GM18505 (cell line): ENCODE results near the gene ETV7.

ENCODE experiments used
- ATAC-seq: cut with Tn5 transposase; IDR thresholded peaks from one replicate; pipeline ENCODE4 v1.9.1; 2021; ENCODE audit not compliant: unreplicated experiment
- POLR2A ChIP-seq: IDR thresholded peaks from 4 replicates; pipeline ENCODE4 v1.6.1; 2011; ENCODE audit warnings: borderline replicate concordance; ENCODE audit not compliant: insufficient read depth, insufficient read length; ENCODE audit errors: extremely low read depth

Gene ETV7

DNA sequence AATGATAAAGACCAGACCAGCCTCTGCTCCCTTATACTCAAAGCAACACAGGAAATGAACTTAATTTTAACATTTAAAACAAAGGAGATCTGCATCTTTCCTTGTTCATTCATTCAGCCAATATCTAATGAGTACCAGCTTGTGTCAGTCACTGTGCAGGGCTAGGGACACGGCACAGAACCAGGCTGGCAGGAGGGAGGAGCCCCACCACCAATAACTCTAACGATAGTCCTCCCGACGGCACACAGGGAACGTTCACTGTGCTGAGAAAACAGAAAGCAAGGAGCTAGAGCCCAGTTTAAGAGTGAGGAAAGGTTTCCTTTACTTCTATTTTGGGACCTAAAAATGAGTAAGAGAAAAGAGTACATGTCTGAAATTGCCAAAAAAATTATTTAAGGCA lies 9.9 kb downstream of the ETV7 start:
- ATAC-seq: no peak

DNA sequence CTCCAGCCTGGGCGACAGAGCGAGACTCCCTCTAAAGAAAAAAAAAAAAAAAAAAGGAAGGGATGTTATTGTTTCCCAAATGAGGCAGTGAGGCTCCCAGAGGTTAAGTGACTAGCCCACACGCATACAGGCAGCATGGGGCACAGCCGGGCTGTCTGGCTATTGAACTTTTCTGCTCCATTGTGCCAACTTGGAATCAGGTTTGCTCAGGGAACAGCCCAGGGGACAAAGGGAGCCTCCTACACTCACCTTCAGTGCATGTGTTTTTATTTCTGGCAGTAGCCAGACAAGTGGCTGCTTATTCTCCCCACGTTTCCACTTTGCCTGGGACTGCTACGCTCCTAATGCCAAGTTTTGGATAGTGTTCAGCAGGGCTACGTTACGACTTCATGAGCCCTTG lies 10.7 kb downstream of the ETV7 start:
- ATAC-seq: no peak
- no peak for TF ChIP-seq POLR2A

More for the DNA sequence above, 9.9 kb downstream of the ETV7 start:
- no peak for TF ChIP-seq POLR2A

DNA sequence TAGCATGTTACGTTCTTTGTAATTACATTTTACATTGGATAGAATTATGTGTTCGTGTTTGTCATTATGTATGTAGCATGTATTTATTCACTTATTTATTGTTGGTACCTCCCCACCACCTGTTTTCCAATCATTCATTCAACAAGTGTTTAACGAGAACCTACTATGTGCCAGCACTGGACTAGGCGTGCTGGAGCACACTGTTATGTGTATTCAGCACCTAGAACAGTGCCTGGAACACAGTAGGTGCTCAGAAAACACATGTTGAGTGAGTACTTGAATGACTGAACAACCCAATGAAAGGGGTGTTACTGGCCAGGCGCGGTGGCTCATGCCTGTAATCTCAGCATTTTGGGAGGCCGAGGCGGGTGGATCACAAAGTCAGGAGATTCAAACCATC lies 11.3 kb downstream of the ETV7 start:
- no peak for TF ChIP-seq POLR2A
- no peak for ATAC-seq

DNA sequence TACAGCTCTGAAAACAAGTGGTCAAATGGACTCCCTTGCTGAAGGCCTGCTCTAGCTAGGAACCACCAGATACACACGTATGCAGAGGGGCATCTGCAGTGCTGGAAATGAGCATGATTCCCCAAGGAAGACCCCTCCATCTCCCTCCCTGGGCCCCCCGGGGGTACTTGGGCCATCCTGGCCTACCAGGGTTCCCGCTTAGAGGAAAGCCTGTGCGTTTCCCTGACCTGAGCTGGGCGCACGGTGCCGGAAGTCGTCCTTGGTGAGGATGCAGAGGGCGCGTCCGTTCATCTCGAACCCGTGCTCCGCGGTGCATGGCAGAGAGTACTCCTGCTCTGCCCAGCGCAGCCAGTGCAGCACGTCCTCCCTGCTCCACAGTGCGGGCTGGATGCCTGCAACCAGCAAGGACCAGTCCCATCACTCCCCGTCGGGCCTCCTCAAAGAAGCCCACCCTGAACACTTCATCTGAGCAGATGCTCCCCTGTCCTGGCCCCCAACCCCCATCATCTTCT lies 11.8 kb downstream of the ETV7 start:
- TF ChIP-seq POLR2A: no peak
- ATAC-seq: no peak

DNA sequence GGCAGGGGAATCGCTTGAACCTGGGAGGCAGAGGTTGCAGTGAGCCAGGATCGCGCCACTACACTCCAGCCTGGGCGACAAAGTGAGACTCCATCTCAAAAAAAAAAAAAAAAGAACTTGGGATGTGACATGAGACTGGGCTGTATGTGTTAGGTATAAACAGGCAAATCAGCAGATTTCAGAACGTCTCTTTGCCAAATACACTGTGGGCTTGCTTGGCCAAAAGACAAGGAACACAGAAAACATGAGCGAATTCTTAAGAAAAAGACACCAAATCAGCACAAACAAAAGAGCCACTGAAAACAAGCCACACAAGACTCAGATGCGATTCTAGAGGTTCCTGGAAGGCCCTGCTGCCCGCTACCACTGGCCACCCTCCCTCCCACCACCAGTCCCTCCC lies 12.5 kb downstream of the ETV7 start:
- ATAC-seq: no peak
- no peak for TF ChIP-seq POLR2A

DNA sequence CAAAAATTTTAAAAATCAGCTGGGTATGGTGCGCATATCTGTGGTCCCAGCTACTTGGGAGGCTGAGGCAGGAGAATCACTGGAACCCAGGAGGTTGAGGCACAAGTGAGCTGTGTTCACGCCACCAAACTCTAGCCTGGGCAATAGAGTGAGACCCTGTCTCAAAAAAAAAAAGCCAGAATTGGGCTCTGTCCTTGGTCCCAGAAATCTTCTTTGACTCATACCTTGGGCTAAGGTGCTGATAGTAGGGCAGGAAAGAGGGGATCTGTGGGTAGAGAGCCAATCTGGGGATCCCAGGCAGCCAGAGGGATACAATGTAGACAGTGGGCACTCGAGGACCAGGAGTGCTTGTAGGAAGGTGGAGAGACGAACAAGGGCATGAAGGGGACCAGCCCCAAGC lies 13.3 kb downstream of the ETV7 start:
- ATAC-seq: no peak
- no peak for TF ChIP-seq POLR2A

DNA sequence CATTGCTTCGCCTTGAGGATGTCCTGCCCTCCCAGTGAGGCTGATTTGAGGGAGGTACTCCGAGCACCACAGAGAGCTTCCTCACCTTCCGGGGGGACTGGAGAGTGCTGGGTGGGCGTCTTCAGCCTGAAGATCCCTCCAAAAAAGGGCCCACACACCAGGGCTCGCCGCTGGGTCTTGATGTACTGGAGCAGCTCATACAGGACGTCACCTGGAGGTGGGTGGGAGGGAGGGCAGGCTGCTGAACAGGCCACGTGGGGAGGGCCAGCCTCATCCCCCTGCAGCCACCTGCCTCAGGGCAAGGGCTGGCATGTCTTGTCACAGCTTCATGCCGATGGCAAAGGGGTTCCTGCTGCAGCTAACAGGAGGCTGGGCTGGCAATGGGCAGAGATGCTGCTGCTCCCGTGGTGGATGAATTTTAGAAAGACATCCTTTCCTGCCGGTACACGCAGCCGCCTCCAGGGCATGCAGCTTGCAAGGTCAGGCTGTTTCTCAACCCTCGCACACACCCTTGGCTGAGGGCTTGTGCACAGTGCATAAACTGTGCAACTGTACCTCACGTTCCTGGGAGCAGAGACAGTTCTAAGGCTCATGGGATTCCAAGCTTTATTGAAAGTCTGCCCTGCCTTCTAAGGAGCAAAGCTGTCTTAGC lies 14.0 kb downstream of the ETV7 start:
- ATAC-seq: no peak
- TF ChIP-seq POLR2A: no peak

DNA sequence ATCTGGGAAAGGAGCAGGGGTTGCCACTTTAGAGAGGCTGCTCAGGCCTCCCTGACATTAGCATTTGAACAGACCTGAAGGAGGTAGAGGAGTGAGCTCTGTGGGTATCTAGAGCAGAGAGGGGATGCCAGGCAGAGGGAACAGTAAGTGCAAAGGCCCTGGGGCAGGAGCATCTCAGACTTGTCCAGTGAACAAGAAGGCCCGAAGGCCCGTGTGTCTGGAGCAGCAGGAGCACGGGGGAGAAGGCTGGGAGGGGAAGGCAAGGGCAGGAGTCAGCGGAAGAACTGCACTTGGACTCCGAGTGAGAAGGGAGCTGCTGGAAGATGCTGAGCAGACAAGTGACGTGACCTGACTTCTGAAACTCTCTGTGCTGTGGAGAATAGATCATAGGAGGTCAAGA lies 15.4 kb downstream of the ETV7 start:
- ATAC-seq: no peak
- no peak for TF ChIP-seq POLR2A

DNA sequence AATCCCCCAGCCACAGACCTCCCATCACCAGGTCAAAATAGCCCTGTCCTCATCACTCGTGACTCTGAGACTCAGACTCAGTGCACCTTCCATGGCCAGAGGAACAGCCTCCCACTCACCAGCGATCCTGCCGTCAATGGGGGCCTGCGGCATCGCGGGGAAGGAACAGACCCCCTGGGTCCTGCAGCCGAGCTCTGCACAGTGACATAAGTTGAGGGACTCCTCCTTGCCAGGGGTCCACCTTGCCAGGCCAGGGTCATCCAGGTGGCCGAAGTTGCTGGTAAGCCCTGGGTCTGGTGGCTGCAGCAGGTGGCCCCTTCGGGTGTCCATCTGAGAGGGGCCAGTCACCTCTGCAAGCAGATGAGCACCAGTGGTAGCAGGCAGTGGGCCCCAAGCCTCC lies 16.3 kb downstream of the ETV7 start:
- ATAC-seq: no peak

DNA sequence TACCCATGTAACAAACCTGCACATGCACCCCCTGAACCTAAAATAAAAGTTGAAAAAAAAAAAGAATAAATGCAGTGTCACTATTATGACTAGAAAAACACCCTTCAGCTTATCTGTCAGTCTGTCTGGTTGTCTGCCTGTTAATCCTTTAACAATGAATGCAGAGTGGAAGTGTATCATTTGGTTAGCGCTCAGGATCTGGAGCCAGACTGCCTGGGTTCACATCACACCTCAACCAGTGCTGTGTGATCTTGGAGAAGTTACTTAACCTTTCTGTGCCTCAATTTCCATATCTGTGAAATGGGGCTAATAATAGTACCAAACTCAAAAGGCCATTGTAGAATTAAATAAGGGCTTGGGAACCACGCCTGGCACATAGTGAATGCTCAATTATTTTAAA lies 16.8 kb downstream of the ETV7 start:
- TF ChIP-seq POLR2A: no peak
- no peak for ATAC-seq

More for the DNA sequence above, 16.3 kb downstream of the ETV7 start:
- no peak for TF ChIP-seq POLR2A

DNA sequence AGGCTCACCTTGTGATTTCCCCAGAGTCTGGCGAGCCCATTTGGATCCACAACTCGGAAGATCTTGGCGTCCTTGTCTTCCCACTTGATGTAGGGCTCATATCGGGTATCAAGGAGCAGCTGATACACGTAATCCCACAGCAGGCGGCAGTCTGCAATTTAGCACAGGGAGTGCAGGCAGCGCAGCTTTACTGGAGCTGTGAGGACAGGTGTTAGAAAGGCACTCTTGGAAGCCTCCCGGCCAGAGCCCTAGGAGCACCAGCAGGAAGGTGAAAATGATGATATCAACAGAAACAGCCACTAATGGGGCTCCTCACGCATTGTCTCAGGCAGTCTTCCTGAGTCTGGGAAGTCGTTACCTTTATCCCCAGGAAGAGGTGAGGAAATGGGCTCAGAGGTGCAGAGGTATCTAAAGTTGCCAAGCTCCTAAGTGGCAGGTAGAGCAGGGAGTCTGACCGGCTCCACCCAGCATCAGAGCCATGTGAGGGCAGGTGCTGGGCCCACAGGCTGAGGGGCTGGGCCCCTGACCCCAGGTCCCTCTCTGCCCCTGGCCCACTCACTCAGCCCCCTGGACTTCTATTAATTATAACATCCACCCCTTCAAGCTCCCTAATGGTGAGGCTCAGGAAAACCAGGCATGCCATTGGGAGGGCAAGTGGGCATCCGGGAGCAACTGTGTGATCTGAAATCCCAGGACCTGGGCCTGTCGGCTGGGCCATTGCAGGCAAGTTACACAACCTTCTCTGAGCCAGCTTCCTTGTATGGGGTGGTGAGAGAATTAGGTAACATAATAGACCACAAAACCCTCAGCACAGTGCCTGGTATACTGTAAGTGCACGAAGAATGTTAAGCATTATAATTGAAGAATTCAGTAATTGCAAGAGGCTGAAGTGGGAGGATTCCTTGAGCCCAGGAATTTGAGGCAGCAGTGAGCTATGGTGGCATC lies 18.3 kb downstream of the ETV7 start:
- ATAC-seq: no peak
- no peak for TF ChIP-seq POLR2A

DNA sequence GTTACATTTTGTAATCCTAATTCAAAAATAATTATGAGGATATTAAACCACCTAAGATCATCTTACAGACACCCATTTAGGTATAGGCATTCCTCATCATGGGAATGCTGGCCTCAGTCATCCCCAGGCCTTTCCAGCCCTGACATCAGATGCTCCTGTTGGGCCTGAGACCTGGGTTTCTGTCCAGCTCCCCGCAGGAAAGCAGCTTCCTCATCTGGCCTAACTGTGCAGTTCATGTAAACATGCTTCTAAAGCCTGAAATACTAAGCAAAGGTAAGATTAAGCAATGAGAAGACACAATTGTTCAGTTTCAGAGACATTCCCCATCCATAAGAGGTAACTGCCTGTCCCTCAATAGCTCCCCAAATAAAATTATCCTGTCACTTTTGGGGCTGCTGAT lies 19.0 kb downstream of the ETV7 start:
- TF ChIP-seq POLR2A: no peak
- ATAC-seq: no peak

DNA sequence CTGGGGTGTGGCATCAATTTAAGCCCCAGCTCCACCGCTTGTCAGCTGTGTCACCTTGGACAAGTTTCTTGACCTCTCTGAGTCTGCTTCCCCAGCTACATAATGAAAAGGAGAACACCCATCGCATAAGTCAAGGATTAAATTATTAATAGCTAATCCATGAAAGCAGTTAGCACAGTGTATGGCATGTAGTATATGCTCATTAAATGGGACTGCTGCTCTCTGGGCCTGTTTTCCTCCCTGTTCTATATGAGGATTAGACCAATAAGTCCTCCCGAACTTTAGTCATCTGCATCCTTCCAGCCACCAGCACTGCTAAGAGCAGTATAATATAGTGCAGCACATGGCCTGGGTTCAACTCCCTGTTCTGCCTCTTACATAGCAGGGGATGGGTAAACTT lies 19.7 kb downstream of the ETV7 start:
- no peak for ATAC-seq
- no peak for TF ChIP-seq POLR2A
